Activated T-cell treated with anti-CD3 and anti-CD28 coated beads for 48 hours (primary cell): ENCODE data around the gene TPD52L1.
"Not testable (repeated sequence)": the region's sequence is repeated elsewhere in the genome, so short reads cannot be mapped to it uniquely, and the experiment has no call there.

Experiments
- DNase-seq: peaks from one replicate; pipeline ENCODE4 v3.0.0-alpha.2; 2020; ENCODE audit warnings: low read depth

TPD52L1 gene

GRCh38 chr6:125153391-125154117 lies at the start of gene TPD52L1:
Gene TPD52L1 (plus strand): TSS chr6:125153773. CDS start chr6:125153952, 179 bp downstream.
- peak; percentile 58 for DNase-seq

- no peak for DNase-seq
These were observed 49.1 kb upstream of the TPD52L1 start for GRCh38 chr6:125104425-125104824.

DNA sequence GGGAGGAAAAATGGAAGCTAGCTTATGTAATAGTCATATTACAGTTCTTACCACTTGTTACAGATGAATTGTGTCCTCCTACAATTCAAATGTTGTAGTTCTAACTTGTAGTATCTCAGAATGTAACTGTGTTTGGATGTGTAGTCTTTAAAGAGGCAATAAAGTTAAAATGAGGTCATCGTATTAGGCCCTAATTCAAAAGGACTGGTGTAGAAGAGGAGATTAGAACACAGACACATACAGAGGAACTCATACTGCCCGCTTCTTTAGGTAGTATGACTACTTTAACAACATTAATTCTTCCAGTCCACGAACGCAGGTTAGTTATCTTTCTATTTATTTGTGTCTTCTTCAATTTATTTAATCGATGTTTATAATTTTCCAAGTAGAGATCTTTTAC lies 46.5 kb upstream of the TPD52L1 start:
- DNase-seq, result no peak

- DNase-seq, result no peak
These were observed 45.7 kb upstream of the TPD52L1 start for GRCh38 chr6:125107896-125108295.

GRCh38 chr6:125110056-125110455 lies 43.5 kb upstream of the TPD52L1 start:
- DNase-seq, result no peak

GRCh38 chr6:125111219-125111983 lies 42.2 kb upstream of the TPD52L1 start:
- DNase-seq, result no peak

- no peak for DNase-seq
These were observed 40.6 kb upstream of the TPD52L1 start for GRCh38 chr6:125112934-125113333.

- peak; percentile 4 for DNase-seq
These were observed 39.2 kb upstream of the TPD52L1 start for GRCh38 chr6:125114248-125114858.

DNA sequence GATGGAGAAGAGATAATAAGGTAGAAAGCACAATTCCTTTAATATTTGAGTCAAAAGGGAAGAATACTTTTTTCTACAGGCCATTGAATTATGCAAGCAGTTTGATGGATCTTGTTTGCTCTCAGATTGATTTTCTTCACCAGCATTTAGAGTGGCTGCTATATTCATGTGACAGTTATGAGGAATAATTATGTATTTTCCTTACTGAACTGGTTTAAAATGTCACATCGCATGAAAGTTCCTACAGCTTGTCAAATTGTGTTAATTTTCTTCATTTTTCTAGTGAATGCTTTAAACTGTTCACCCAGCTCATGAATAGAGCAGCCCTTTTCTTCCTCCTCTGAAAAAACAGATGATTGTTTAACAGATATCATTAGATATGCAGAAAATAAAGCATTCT lies 37.4 kb upstream of the TPD52L1 start:
- no peak for DNase-seq

DNA sequence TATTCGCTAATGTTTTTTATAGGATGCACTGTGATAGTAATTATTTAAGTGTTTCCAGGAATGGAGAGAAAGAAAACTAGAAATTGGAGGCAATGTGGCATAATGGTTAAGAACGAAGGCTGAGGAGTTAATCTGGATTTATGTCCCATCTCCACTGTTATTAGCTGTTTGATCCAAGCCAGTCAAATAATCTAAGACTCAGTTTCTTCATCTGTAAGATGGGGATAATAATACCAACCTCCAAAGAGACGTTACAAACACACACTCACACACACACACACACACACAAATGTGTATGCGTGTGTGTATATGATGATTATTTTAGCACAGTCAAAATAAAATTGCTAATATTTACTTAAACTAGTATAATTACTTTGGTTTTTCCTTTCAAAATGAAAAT lies 36.9 kb upstream of the TPD52L1 start:
- DNase-seq, result no peak

DNA sequence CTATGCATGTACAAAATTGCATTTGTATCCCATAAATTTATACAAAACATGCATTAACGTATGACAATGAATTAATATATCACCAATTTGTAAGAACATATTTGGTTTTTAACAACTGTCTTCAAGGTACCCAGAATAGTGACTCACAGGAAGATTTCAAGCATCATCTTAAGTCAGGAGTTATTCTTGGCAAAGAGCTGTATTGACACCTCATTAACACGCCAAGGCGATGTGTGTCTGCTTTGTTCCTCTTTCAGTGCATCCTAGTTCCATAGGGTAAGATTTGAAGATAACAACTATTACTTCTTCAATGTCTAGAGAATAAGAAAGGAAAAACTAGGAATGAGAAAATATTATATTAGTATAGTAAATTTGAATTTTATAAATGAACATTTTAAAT lies 35.8 kb upstream of the TPD52L1 start:
- DNase-seq, result no peak

DNA sequence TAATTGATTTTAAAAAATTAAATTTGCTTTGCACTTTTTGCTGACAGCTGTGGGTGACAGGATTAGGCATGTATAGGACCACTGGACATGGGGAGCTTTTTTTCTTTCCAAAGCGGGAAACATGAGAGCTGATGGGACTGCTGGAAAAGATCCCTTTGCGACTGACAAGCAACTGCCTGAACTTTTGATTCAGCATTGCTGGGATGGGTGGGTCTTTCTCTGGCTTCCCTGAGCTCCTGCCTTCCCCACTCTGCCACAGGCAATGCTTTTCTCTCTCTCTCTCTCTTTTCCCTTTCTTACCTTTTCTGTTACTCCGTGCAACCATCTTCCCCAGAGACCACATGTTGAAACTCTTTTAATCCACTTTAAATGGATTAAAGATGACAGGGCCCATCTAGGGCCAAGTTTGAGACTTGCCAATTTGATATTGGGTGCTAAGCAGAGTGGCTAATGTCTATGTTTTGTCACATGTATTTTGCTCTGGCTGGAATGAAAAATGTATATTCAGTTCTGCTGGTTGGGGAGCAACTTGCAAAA lies 33.5 kb upstream of the TPD52L1 start:
- DNase-seq, result no peak

DNA sequence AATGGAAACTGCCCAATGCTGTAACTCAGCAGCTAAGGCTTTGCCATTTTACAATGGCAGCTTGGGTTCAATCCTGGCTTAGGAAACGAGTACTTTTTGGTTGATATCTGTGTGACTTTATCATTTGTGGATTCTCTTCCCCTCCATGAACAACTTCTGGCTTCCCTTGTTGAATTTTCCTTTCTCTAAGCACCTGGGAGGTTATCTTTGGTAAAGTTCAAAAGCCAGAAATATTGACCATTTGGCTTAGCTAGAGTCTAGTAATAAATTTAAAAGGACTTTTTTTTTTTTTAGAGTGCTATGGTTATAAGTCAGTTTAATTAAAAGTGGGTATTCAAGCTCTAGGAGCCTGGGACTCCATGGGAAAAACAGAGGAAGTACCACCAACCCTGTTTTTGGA lies 31.7 kb upstream of the TPD52L1 start:
- DNase-seq, result no peak

- DNase-seq, result no peak
These were observed 30.5 kb upstream of the TPD52L1 start for GRCh38 chr6:125123051-125123450.

DNA sequence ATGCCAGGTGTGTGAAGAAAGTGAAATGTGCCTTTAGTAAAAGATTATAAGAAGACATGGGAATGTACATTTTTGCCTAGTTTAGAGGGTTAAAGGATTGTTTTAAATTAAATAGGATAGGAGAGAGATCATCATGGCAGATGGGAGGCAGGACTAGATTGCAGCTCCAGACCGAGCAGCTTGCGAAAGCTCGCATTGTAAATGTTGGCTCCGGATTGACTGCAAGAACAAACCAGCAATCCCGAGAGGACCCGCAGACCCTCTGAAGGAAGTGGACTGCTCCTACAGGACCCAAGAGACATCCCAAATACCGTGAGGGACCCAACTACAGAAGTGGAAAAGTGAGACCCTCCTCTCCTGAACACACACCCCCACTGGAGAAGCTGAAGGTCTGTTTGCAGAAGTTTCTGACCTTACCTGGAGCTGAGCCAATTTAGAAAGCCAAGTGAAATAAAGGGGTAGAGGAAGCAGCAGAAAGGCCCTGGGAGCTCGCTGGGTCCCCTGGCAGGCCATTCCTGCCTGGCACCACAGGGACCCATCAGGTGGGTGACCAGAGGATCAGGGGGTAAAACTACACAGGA lies 30.0 kb upstream of the TPD52L1 start:
- no peak for DNase-seq

- no peak for DNase-seq
These were observed 29.4 kb upstream of the TPD52L1 start for GRCh38 chr6:125124049-125124669.

- DNase-seq, result not testable (repeated sequence)
These were observed 27.7 kb upstream of the TPD52L1 start for GRCh38 chr6:125125856-125126255.

DNA sequence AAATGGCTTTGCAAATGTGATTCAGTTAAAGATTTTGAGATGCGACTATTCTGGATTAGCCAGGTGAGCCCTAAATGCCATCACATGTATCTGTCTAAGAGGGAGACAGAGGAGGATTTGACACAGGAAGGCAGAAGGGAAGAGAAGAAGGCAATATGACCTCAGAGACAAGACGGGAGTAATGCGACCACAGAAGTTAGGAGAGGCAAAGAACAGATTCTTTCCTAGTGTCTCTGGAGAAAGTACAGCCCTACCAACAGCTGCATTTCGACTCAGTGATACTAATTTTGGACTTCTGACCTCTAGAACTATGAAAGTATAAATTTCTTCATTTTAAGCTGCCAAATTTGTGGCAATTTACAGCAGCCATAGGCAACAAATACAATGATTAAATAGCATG lies 24.2 kb upstream of the TPD52L1 start:
- no peak for DNase-seq

DNA sequence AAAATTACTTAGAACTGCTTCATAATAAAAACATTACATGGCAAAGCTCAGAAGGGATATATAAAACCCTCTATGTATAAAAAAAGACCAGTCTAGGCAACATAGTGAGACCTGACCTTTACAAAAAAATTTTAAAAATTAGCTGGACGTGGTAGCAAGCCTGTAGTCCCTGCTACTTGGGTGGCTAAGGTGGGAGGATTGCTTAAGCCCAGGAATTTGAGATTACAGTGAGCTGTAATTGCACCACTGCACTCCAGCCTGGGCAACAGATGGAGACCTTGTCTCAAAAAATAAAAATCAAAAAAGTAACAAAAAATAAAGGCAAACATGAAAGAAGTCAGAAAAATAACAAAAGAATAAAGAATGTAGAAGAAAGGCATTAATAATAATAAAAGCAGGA lies 21.5 kb upstream of the TPD52L1 start:
- DNase-seq, result no peak

DNA sequence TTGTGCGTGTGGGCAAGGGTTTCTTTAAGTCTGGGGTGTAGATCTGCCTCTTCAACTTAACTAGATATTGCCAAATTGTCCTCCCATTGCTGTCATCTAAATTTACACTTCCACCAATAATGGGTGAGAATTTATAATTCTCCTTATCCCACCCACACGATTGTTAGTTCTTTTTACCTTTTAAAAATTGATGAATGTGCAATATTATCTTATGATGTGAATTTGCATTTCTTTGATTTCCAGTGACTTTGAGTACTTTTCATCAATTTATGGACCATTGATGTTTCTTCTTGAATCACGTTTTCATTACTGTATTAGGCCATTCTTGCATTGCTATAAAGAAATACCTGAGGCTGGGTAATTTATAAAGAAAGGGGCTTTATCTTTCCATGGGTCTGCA lies 17.2 kb upstream of the TPD52L1 start:
- DNase-seq, result no peak

DNA sequence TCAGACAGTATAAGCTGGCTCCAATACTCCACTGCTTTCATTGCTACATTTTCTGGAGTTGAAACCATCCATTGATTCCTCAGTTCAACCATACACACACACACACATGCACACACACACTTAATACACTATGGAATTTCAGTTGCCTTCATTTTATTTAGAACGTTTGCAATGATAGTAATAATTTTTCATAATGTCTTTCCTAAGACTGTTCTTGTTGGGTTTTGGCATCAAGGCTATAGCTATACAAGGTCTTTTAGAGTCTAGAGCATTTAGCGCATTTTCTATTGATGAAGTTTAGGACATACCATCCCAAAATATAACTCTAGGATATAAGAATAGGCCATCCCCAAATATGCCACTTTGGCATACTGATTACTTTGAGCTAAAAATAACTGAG lies 15.5 kb upstream of the TPD52L1 start:
- DNase-seq, result no peak

DNA sequence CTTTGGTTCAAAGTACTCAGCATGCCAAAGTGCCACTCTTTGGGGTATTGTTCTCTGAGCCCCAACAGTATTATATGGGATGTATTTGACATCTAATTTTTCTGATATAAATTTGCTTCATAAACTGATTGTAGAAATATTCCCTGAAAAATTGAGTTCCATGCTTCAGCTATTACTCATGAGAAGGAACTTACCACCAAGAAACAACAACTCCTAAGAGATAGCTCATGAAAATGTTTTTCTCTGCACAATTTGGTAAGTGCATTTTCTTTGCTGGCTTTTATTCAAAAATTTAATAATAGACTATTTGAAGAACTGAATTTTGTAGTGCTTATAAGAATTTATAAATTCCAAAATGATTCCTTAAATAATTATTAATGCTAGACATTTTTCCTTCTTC lies 12.8 kb upstream of the TPD52L1 start:
- no peak for DNase-seq
